NB4 (cell line): ENCODE results near the gene SVIL.

Source experiments
- MYC ChIP-seq: IDR thresholded peaks from 2 replicates; pipeline ENCODE4 v1.6.1; 2011; ENCODE audit warnings: low read depth, low read length
- POLR2A ChIP-seq: IDR thresholded peaks from 2 replicates; pipeline ENCODE4 v1.6.1; 2011; ENCODE audit warnings: mild to moderate bottlenecking; ENCODE audit not compliant: insufficient read length; ENCODE audit errors: extremely low read depth
- TF ChIP-seq, protein P1 (sequence below): IDR thresholded peaks from one replicate; pipeline ENCODE4 v1.5.1; 2012; ENCODE audit warnings: low read depth, low read length
- TF ChIP-seq, protein P2 (sequence below): IDR thresholded peaks from 2 replicates; pipeline ENCODE4 v1.6.1; 2011; ENCODE audit warnings: low read depth, low read length

DNA sequence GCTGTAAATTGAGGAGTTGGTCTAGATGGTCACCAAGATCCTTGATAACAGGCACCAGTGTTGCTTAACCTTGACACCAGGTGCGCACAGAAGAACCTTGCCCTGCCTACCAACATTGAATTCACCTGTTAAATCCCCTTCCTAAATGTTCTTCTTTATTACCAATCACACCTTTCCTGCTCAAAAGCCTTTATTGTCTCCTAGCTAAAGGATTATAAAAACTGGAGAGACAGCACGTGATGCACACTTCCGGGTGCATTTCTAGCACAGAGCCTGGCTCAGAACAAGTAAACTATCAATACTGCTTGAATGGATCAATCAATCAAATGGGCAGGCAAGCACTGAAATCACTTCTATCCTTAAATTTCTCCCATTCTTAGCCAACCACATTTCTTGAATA is 56.3 kb downstream of the SVIL start:
- TF ChIP-seq, protein P1, sequence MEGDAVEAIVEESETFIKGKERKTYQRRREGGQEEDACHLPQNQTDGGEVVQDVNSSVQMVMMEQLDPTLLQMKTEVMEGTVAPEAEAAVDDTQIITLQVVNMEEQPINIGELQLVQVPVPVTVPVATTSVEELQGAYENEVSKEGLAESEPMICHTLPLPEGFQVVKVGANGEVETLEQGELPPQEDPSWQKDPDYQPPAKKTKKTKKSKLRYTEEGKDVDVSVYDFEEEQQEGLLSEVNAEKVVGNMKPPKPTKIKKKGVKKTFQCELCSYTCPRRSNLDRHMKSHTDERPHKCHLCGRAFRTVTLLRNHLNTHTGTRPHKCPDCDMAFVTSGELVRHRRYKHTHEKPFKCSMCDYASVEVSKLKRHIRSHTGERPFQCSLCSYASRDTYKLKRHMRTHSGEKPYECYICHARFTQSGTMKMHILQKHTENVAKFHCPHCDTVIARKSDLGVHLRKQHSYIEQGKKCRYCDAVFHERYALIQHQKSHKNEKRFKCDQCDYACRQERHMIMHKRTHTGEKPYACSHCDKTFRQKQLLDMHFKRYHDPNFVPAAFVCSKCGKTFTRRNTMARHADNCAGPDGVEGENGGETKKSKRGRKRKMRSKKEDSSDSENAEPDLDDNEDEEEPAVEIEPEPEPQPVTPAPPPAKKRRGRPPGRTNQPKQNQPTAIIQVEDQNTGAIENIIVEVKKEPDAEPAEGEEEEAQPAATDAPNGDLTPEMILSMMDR: no peak
- TF ChIP-seq POLR2A (no peak), MYC (no peak)
- TF ChIP-seq, protein P2, sequence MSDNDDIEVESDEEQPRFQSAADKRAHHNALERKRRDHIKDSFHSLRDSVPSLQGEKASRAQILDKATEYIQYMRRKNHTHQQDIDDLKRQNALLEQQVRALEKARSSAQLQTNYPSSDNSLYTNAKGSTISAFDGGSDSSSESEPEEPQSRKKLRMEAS: no peak
